Stimulated activated CD4-positive, alpha-beta T cell treated with anti-CD3 and anti-CD28 coated beads, Interleukin-12 subunit alpha, Interleukin-12 subunit beta, amount 100 ng/mL, for 24 hours (primary cell): ENCODE measurements around the gene YBX1.
"Not testable (repeated sequence)": the region's sequence is repeated elsewhere in the genome, so short reads cannot be mapped to it uniquely, and the experiment has no call there.

ENCODE experiments used
- DNase-seq, 2 experiments: peaks; one replicate each; pipeline ENCODE4 v3.0.0-alpha.2; 2020; ENCODE audit warnings: low read depth in 2 of 2

YBX1 gene

GRCh38 chr1:42748021-42748420 is 65.8 kb downstream of the YBX1 start:
- DNase-seq = no peak

GRCh38 chr1:42748461-42749410 is 66.5 kb downstream of the YBX1 start:
- no peak for DNase-seq

- DNase-seq = no peak
Observed at GRCh38 chr1:42750041-42750440, 67.8 kb downstream of the YBX1 start.

DNA sequence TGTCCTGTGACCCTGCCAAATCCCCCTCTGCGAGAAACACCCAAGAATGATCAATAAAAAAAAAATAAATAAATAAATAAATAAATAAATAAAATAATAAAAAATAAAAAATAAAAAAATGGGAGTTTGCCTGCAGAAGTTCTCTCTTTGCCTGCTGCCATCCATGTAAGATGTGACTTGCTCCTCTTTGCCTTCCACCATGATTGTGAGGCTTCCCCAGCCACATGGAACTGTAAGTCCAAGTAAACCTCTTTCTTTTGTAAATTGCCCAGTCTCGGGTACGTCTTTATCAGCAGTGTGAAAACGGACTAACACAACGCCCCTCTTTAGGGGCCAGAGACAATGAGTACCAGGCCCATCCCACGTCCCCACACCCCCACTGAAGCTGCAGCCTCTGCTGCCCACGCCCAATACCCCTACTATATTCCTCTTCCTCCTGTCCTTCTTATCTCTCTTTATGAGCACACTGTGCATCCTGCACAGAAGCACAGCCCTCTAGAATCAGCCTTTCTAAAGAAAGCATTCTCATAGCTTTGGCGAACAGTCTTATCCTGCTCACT is 69.4 kb downstream of the YBX1 start:
- DNase-seq = not testable (repeated sequence)

- no peak for DNase-seq
Observed at GRCh38 chr1:42752284-42752683, 70.1 kb downstream of the YBX1 start.

GRCh38 chr1:42753070-42753469 is 70.9 kb downstream of the YBX1 start:
- no peak for DNase-seq
